Mucosa of gallbladder (tissue), 1 donor: ENCODE data around the gene GLI3. TPM values are rescaled to one million over a fixed set of nuclear protein-coding genes. Genes with fewer than 3 reads are reported as not detected.

Experiments
- DNase-seq: peaks from one replicate; pipeline ENCODE4 v3.0.0-alpha.2; 2020; ENCODE audit warnings: low spot score
- total RNA-seq: library from RNA; stranded (reverse); gene quantifications from one replicate; pipeline ENCODE4 v1.2.1, GENCODE V29; 2021
- donor health status: DM: no; HTN: no; CAD: no.

Gene GLI3
- total RNA-seq, 1 donor from 2014 or later, result 9.8 TPM

DNA sequence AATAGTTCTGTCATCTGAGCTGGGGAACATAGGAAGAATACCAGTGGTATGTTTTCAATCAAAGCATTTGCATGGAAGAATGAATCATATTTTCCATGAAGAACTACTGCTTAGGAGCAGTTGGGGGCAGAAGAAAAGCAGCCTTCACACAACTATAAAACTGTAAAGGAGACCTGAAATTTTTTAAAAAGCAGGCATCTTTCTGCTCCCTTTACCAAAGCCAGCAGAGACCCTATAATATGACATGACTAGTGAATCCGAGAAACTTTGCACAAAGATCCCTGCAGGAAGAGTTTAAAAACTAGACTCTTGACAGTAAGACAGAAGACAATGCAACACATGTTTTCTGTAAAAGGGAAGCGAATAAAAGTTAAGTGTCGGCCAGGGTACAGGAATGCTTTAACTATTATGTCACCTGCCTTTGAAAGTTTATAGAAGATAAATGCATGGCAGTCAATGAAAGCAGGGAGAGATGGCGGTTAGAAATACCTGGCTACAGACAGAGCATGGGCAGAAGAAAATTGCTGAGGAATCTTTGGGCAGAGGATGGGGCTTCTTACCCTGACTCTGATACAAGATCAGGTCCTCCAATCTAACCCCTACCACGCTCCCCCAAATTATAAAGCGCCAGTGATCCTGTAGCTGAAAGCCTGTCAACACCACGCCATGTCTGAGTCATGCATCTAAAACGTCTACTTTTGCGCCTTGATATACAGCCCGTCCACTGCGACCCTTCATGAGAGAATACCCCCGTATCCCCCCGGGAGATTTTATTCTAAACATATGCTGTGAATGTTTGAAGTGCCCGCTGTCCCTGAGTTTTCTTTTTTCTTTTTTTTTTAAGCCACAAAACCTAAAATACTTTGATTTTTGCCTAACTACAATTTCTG, 93.1 kb downstream of the GLI3 start:
- no peak for DNase-seq

GRCh38 chr7:42142089-42142488, 94.9 kb downstream of the GLI3 start:
- DNase-seq, result no peak

GRCh38 chr7:42139751-42140150, 97.3 kb downstream of the GLI3 start:
- DNase-seq, result no peak

- DNase-seq, result no peak
Measured at GRCh38 chr7:42138691-42139090, 98.3 kb downstream of the GLI3 start.

DNA sequence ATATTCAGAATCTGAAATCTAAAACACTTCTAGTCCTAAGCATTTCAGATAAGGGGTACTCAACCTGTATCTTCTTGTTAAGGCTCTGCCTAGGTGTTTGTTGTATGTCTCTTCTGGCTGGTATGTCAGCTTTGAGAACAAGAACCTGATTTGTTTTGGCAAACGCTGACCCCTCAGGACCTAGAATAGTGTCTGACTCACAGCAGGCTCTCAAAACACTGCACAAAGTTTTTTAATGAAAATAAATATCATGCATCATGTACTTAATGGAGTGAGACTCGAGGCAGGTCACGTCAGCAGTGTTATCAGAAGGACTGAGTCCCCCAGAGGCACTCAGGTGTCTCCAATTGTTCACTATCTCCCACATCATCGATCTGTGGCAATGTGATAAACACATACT, 99.1 kb downstream of the GLI3 start:
- DNase-seq, result no peak

- DNase-seq, result no peak
Measured at GRCh38 chr7:42137431-42137830, 99.6 kb downstream of the GLI3 start.

GRCh38 chr7:42135728-42136127, 101.3 kb downstream of the GLI3 start:
- DNase-seq, result no peak

DNA sequence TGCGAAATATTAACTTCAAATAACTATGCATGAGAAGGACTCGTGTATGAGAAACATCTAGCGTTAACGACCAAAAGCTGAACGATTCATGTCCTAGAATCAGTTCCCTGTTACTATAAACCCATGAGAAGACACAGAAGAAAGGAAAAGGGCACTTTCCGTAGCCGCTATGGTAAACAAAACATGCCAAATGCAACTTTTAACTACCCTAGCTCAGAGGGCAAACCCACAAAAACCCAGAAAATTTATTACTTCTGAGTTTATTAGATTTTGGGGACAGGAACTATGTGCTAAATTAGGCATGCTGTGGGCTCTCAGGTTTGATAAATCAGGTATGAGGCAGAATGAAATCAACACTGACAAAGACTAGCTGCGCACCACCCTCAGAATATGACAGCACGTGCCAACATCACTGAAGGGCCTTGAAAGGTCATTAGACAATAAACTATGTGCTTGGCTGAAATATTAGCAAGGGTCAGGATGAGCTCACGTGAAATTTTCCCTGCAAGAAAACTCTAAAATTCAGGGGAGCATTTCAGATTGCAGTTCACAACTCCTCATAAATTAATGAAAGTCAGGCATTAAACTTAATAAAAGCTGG, 102.6 kb downstream of the GLI3 start:
- DNase-seq, result no peak

GRCh38 chr7:42133321-42133720, 103.7 kb downstream of the GLI3 start:
- DNase-seq, result no peak

- no peak for DNase-seq
Measured at GRCh38 chr7:42128703-42129102, 108.3 kb downstream of the GLI3 start.

GRCh38 chr7:42127232-42127622, 109.8 kb downstream of the GLI3 start:
- DNase-seq, result no peak

- no peak for DNase-seq
Measured at GRCh38 chr7:42126475-42127231, 110.4 kb downstream of the GLI3 start.

GRCh38 chr7:42125321-42125720, 111.7 kb downstream of the GLI3 start:
- DNase-seq, result no peak

- no peak for DNase-seq
Measured at GRCh38 chr7:42123716-42124115, 113.3 kb downstream of the GLI3 start.

GRCh38 chr7:42120191-42120590, 116.8 kb downstream of the GLI3 start:
- no peak for DNase-seq

DNA sequence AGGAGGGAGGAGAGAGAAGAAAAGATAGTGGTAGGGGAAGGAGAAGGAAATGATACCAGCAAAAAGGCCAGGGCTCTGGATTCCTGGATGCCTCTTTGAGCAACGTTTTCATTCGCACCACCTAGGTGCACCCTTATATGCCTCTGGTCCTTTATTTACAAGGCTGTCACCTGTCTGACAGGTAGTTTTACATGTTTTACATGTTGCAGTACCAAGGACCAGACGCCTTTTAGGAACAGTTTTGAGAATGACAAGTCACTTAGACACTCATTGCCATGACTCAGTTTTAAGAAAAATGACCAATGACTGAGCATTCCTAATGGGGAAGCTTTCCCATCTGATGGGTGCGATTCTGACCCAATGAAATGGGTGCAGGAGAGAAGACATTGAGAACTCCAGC, 119.8 kb downstream of the GLI3 start:
- no peak for DNase-seq

DNA sequence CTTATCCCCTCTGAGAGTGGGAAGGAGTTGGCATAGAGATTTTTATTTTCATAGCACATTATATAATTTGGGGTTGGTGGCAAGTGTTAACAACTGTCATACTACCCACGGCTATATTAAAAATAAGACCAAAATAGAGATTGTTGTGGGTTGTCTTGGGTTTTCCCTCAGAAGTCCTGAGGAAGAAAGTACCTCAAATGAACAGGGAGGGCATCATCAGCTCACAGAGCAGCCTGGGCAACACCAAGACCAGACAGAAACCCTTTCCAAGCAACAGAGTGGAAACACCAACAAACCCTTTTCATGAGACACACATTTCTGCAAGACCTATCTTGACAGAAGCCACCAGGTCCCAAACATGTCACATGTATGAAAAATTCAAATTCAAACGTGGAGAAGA, 121.2 kb downstream of the GLI3 start:
- DNase-seq, result no peak

- no peak for DNase-seq
Measured at GRCh38 chr7:42110333-42110732, 126.7 kb downstream of the GLI3 start.

GRCh38 chr7:42108803-42109528, 128.0 kb downstream of the GLI3 start:
- no peak for DNase-seq

DNA sequence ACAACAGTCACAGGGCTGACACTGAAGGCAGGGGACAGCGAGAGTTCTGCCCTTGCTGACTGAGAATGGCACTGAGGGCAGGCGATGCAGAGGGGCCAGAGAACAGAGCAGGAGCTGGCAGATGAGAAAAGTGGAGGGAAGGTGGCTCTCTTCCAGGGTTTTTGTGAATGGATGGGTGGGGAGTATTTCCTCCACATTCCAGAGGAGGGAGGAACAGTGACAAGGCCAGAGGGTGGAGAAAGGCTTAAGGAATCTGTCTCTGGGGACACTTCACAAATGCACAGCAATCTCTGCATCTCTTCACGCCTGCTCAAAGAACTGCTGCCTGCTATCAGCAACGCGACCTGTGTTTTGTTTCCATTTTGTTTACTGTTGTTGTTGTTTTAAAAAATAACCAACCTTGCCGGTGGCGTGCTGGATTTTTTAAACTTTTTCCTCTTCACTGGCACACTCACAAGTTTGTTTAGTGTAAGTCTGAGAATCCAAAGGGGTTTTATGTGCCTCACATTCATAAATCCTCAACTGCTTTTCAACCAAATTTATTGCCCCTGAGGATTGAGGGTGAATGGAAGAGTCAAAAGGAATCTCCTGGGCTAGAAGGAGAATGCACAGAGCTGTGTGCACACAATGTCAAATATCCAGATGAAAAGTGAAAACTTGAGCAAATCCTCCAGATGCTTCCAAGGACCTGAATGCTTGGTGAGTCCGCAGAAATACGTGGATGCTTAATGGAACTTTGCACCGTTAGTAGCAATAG, 129.3 kb downstream of the GLI3 start:
- no peak for DNase-seq

DNA sequence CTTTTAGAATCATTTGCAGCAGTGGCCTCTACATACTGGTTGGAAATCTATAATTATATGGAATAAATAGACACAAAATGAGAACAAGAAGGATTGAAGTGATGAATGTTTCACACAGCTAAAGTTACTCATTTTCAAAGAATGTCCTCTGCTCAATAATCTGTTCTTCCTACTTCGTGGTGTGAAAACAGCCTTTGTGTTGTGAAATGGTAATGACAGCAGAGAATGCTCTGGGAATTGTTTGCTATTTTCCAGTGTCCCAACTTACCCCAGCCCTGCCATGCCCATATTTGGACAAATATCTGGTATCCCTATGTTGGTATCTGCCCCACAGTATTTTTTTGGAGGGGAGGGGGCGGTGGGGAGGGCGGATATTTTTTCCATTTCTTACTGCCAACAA, 130.4 kb downstream of the GLI3 start:
- DNase-seq, result no peak
